ENCODE data around the gene FBXL7.

FBXL7 gene

DNA sequence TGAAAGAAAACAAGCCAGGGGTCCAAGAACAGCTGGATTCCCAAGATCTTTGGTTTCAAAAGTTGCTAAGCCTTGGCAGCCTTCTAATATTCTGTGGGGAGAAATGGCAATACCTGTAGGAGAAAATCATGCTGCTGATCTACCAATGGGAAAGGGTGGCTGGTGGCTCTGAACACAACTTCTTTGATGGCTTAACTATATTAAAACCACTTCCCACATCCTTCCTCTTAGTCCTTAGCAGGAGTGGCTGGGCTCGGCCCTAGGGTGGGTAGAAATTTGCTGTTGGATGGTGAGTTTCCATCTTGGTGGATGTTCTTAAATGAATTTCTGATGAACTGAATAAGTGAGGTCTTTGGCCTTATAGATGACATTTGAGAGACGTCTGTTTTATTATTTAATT is 19.5 kb upstream of the FBXL7 start:
- ATAC-seq: no peak
- TF ChIP-seq PPARA (CRISPR knock-in tag; IDR thresholded peaks at IDR 0.05; ENCODE audit: borderline replicate concordance) (no peak), TOX (CRISPR knock-in tag; IDR thresholded peaks at IDR 0.05; ENCODE audit: borderline replicate concordance) (no peak)

DNA sequence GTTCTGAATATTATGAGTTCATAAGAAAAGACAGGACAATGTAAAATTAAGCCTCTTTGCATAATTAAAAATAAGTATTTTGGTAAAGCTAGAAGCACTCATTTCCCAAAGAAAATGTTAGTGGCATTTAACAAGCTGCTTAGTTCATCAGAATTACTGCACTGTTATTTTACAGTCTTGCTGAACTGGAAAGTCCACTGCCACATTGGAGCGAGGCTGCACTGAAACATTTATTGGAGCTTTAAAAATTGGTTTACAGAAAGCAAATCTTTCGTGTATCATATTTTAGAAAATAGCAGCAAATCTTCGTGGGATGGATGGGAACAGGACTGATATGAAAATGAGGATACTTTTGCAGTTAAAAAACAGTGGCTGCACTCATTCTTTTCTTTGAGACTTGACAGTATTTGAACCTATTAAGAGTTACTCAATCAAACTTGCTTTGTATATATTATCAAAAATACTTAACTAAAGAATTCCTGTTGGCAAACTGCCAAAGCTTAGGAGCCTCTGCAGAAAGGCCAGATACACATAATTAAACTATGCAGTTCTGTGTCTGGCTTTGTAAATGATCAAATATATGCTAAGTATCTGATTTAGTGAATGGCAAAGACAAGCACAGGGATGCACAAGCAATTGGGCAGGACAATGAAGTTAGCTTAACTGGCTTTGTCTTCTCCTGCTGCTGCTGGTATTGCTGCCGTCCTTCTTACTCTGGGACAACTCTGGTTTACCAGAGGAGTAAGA is 16.5 kb upstream of the FBXL7 start:
- ATAC-seq: peak; percentile 51; the same call in 2 of the 3 replicates
- TF ChIP-seq, protein P1, sequence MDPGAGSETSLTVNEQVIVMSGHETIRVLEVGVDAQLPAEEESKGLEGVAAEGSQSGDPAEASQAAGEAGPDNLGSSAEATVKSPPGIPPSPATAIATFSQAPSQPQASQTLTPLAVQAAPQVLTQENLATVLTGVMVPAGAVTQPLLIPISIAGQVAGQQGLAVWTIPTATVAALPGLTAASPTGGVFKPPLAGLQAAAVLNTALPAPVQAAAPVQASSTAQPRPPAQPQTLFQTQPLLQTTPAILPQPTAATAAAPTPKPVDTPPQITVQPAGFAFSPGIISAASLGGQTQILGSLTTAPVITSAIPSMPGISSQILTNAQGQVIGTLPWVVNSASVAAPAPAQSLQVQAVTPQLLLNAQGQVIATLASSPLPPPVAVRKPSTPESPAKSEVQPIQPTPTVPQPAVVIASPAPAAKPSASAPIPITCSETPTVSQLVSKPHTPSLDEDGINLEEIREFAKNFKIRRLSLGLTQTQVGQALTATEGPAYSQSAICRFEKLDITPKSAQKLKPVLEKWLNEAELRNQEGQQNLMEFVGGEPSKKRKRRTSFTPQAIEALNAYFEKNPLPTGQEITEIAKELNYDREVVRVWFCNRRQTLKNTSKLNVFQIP (CRISPR knock-in tag; IDR thresholded peaks at IDR 0.05; ENCODE audit: borderline replicate concordance, low read depth): no peak
- TF ChIP-seq, protein P2, sequence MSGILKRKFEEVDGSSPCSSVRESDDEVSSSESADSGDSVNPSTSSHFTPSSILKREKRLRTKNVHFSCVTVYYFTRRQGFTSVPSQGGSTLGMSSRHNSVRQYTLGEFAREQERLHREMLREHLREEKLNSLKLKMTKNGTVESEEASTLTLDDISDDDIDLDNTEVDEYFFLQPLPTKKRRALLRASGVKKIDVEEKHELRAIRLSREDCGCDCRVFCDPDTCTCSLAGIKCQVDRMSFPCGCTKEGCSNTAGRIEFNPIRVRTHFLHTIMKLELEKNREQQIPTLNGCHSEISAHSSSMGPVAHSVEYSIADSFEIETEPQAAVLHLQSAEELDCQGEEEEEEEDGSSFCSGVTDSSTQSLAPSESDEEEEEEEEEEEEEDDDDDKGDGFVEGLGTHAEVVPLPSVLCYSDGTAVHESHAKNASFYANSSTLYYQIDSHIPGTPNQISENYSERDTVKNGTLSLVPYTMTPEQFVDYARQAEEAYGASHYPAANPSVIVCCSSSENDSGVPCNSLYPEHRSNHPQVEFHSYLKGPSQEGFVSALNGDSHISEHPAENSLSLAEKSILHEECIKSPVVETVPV (CRISPR knock-in tag; IDR thresholded peaks at IDR 0.05): no peak
- TF ChIP-seq, protein P3, sequence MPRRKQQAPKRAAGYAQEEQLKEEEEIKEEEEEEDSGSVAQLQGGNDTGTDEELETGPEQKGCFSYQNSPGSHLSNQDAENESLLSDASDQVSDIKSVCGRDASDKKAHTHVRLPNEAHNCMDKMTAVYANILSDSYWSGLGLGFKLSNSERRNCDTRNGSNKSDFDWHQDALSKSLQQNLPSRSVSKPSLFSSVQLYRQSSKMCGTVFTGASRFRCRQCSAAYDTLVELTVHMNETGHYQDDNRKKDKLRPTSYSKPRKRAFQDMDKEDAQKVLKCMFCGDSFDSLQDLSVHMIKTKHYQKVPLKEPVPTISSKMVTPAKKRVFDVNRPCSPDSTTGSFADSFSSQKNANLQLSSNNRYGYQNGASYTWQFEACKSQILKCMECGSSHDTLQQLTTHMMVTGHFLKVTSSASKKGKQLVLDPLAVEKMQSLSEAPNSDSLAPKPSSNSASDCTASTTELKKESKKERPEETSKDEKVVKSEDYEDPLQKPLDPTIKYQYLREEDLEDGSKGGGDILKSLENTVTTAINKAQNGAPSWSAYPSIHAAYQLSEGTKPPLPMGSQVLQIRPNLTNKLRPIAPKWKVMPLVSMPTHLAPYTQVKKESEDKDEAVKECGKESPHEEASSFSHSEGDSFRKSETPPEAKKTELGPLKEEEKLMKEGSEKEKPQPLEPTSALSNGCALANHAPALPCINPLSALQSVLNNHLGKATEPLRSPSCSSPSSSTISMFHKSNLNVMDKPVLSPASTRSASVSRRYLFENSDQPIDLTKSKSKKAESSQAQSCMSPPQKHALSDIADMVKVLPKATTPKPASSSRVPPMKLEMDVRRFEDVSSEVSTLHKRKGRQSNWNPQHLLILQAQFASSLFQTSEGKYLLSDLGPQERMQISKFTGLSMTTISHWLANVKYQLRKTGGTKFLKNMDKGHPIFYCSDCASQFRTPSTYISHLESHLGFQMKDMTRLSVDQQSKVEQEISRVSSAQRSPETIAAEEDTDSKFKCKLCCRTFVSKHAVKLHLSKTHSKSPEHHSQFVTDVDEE (CRISPR knock-in tag; IDR thresholded peaks at IDR 0.05): peak; percentile 91
- TF ChIP-seq CSDC2 (CRISPR knock-in tag; IDR thresholded peaks at IDR 0.05) (no peak), ZNF8 (CRISPR knock-in tag; IDR thresholded peaks at IDR 0.05) (no peak), TCF4 (CRISPR knock-in tag; IDR thresholded peaks at IDR 0.05; ENCODE audit: borderline replicate concordance) (peak; percentile 91), OSR1 (CRISPR knock-in tag; IDR thresholded peaks at IDR 0.05) (no peak), ZNF70 (CRISPR knock-in tag; IDR thresholded peaks at IDR 0.05) (no peak), SNAI2 (CRISPR knock-in tag; IDR thresholded peaks at IDR 0.05) (0 out of 2 replicates have a peak, but pooled peaks have one; percentile 18), TOX (CRISPR knock-in tag; IDR thresholded peaks at IDR 0.05; ENCODE audit: borderline replicate concordance) (no peak), ZFP3 (CRISPR knock-in tag; IDR thresholded peaks at IDR 0.05) (no peak), BACH2 (CRISPR knock-in tag; IDR thresholded peaks at IDR 0.05; ENCODE audit: borderline replicate concordance) (no peak), ZFP30 (CRISPR knock-in tag; IDR thresholded peaks at IDR 0.05) (no peak), ZNF565 (CRISPR knock-in tag; conservative IDR thresholded peaks at IDR 0.05; ENCODE audit: low read depth) (no peak), ARNTL (CRISPR knock-in tag; IDR thresholded peaks at IDR 0.05; ENCODE audit: borderline replicate concordance, low read depth) (no peak), GLIS3 (CRISPR knock-in tag; IDR thresholded peaks at IDR 0.05) (no peak), RARB (CRISPR knock-in tag; IDR thresholded peaks at IDR 0.05) (no peak), ISL1 (CRISPR knock-in tag; IDR thresholded peaks at IDR 0.05) (peak; percentile 90)
- TF ChIP-seq, protein P4, sequence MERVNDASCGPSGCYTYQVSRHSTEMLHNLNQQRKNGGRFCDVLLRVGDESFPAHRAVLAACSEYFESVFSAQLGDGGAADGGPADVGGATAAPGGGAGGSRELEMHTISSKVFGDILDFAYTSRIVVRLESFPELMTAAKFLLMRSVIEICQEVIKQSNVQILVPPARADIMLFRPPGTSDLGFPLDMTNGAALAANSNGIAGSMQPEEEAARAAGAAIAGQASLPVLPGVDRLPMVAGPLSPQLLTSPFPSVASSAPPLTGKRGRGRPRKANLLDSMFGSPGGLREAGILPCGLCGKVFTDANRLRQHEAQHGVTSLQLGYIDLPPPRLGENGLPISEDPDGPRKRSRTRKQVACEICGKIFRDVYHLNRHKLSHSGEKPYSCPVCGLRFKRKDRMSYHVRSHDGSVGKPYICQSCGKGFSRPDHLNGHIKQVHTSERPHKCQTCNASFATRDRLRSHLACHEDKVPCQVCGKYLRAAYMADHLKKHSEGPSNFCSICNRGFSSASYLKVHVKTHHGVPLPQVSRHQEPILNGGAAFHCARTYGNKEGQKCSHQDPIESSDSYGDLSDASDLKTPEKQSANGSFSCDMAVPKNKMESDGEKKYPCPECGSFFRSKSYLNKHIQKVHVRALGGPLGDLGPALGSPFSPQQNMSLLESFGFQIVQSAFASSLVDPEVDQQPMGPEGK (CRISPR knock-in tag; IDR thresholded peaks at IDR 0.05; ENCODE audit: borderline replicate concordance): no peak
- TF ChIP-seq, protein P5, sequence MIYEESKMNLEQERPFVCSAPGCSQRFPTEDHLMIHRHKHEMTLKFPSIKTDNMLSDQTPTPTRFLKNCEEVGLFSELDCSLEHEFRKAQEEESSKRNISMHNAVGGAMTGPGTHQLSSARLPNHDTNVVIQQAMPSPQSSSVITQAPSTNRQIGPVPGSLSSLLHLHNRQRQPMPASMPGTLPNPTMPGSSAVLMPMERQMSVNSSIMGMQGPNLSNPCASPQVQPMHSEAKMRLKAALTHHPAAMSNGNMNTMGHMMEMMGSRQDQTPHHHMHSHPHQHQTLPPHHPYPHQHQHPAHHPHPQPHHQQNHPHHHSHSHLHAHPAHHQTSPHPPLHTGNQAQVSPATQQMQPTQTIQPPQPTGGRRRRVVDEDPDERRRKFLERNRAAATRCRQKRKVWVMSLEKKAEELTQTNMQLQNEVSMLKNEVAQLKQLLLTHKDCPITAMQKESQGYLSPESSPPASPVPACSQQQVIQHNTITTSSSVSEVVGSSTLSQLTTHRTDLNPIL (CRISPR knock-in tag; IDR thresholded peaks at IDR 0.05; ENCODE audit: low read depth): no peak; the same call in 1 of the 2 replicates

DNA sequence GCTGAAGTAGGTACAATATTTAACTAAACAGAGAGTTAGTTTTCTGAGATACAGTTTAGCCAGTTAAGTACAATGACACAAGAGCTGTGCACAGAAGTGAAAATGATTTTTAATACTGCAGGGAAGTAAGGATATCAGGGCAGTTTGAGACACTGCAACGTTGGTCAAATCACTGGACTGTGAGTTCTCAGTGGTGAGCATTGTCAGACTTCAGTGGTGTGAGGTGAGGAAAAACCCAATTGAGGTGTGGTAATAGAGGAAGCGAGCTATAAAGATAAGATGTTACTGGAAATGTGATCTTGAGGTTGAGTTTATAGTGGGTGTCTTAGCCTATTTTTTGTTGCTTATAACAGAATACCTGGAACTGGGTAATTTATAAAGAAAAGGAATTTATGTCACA is 12.8 kb upstream of the FBXL7 start:
- no peak for ATAC-seq
- TF ChIP-seq ARNTL (CRISPR knock-in tag; IDR thresholded peaks at IDR 0.05; ENCODE audit: borderline replicate concordance, low read depth) (no peak), ZNF70 (CRISPR knock-in tag; IDR thresholded peaks at IDR 0.05) (no peak), PPARA (CRISPR knock-in tag; IDR thresholded peaks at IDR 0.05; ENCODE audit: borderline replicate concordance) (no peak), ZNF565 (CRISPR knock-in tag; conservative IDR thresholded peaks at IDR 0.05; ENCODE audit: low read depth) (no peak), TCF4 (CRISPR knock-in tag; IDR thresholded peaks at IDR 0.05; ENCODE audit: borderline replicate concordance) (no peak), ZFP3 (CRISPR knock-in tag; IDR thresholded peaks at IDR 0.05) (no peak)
- TF ChIP-seq, protein P4 (CRISPR knock-in tag; IDR thresholded peaks at IDR 0.05; ENCODE audit: borderline replicate concordance): no peak
- TF ChIP-seq, protein P3 (CRISPR knock-in tag; IDR thresholded peaks at IDR 0.05): no peak
